ENCODE results near the gene SLC22A25.
"Not testable (repeated sequence)": the region's sequence is repeated elsewhere in the genome, so short reads cannot be mapped to it uniquely, and the experiment has no call there.

Gene SLC22A25

GRCh38 chr11:63243533-63243932, at the start of gene SLC22A25:
TSS of gene SLC22A25 (minus strand) at chr11:63243599. CDS start at chr11:63229652, 13,947 bp downstream.
- DNase-seq (ENCODE audit: low spot score) = no peak

DNA sequence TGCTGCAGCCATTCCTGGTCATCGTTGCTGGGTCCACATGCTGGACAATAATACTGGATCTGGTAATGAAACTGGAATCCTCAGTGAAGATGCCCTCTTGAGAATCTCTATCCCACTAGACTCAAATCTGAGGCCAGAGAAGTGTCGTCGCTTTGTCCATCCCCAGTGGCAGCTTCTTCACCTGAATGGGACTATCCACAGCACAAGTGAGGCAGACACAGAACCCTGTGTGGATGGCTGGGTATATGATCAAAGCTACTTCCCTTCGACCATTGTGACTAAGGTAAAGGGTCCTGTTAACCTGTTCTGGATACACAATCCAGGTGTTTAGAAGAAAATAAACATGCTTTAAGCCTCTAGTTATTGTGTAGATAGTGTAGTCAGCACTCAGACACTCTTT, 46.9 kb upstream of the SLC22A25 start:
- no peak for DNase-seq (ENCODE audit: low spot score)

DNA sequence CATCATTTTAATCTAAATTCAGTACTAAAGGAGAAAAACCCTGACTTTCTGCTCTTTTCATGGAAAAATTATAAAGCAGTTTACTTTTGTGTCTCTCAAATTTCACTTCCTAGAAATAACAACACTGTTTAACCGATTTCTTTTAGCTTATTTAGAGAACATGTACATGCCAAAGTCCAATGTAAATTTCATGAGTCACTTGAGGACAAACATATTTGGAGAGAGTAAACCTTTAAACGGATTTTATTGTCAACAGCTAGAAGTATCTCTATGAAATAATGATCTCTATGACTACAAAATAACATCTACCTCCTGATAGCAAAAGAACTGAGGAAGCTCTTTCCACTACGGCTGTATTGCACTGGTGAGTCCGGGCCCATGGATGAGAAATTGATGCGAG, 46.3 kb upstream of the SLC22A25 start:
- DNase-seq (ENCODE audit: low spot score) = no peak

GRCh38 chr11:63282579-63282978, 39.2 kb upstream of the SLC22A25 start:
- no peak for DNase-seq (ENCODE audit: low spot score)

DNA sequence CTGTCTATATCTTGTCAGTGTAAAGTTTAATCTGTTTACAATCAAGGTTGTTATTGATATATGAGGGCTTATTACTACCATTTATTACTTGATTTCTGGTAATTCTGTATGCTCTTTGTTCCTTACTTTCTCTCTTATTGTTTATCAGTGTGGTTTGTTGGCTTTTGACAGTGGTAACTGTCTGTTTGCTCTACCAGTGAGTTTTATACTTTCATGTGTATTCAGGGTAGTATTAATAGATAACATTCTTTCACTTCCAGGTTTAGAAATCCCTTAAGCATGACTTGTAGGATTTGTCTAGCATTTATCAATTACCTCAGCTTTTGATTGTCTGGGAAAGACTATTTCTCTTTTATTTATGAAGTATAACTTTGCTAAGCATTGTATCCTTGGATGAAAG, 37.5 kb upstream of the SLC22A25 start:
- no peak for DNase-seq (ENCODE audit: low spot score)

GRCh38 chr11:63277345-63277943, 34.0 kb upstream of the SLC22A25 start:
- DNase-seq (ENCODE audit: low spot score) = no peak

DNA sequence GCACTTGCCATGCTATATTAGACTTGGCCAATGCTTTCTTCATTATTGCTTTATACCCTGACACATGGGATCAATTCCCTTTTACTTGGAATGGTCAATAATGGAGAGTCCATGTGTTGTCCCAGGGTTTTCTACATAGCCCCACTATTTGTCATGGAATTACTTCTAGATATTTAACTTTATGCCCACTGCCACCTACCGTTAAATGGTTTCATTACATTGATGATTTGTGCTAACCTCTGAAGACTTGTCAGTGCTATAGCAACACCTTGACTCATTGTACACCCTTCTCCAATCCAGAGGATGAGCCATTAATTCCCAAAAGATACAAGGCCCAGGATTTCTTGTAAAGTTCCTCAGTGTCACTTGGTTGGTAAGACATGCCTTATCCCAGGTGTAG, 31.4 kb upstream of the SLC22A25 start:
- no peak for DNase-seq (ENCODE audit: low spot score)

DNA sequence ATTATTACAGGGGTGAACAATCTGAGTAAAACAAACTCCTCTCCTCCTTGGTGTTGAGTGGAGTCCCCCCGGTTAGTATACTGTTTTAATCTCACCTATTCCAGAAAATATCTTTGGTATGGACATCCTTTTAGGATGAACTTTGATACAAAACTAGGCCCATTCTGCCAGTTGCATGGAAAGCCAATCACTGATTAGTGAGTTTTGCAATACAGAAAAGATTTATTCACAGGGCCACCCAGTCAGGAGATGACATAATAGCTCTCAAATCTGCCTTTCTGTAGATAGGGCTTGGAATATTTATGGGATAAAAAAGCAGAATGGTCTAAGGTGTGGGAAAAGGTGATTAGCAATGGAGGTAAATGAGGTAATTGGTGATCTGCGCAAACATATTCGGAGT, 30.3 kb upstream of the SLC22A25 start:
- DNase-seq (ENCODE audit: low spot score) = no peak

DNA sequence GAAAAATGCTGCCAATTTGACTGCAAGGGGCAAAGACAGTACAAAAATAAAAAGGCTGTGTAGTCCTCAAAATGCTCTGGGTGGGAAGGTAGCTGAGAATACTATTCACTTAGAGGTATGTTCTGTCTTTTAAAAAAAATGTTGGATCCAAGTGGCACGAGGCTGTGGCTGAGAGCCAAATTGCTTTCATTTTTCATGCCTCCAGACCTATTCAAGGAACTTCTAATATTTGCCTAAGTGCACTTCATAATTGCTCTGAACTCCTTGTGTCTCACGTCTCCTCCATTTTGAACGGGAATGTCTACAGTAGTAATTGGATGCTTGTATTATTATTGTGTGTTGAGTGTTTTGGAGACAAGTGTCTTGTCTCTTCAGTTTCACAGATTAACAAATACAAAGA, 19.1 kb upstream of the SLC22A25 start:
- DNase-seq (ENCODE audit: low spot score) = no peak

DNA sequence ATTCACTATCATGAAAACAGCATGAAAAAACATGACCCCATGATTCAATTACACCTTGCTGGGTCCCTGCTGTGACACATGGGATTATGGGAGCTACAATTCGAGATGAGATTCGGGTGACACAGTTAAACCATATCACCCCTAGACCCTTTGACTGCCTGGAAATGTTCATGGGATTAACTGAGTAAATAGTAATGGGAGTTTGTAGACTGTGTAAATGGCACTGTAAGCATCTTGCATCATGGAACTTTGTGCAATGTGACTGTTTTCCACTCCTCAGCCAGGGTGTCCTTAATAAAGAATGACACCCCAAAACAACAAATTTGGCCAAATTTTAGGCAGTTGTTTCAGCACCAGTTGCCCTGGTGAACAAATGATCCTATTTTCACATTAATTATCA, 7.9 kb upstream of the SLC22A25 start:
- no peak for DNase-seq (ENCODE audit: low spot score)

GRCh38 chr11:63250162-63251050, 7.0 kb upstream of the SLC22A25 start:
- DNase-seq (ENCODE audit: low spot score) = no peak

GRCh38 chr11:63248966-63249365, 5.6 kb upstream of the SLC22A25 start:
- no peak for DNase-seq (ENCODE audit: low spot score)

DNA sequence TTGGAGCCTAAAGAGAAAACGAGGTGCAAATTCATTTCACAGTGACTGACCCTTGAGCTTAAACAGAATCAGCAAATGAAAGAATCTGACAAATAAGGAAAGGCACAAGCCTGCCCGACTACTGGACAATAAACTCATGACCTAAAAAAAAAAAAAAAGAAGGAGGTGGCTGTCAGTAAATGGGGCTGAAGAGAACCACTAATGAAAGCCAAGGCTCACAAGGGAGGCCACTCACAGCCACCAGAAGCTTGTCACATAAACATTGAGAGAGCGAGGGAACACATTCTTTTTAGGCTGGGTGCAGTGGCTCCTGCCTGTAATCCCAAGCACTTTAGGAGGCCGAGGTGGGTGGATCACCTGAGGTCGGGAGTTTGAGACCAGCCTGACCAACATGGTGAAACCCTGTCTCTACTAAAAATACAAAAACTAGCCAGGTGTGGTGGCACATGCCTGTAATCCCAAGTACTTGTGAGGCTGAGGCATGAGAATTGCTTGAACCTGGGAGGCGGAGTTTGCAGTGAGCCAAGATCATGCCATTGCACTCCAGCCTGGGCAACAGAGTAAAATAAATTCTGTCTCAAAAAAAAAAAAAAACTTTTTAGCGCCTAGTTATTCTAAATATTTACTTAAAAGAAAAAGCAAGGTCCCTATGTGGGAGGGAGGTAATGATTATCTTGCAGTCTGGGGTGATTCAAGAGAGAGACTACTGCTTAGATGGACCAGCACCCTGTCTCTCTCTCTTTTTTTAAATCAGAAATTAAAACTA, 4.0 kb upstream of the SLC22A25 start:
- DNase-seq (ENCODE audit: low spot score) = not testable (repeated sequence)

- no peak for DNase-seq (ENCODE audit: low spot score)
Observed at GRCh38 chr11:63246045-63246444, 2.6 kb upstream of the SLC22A25 start.

DNA sequence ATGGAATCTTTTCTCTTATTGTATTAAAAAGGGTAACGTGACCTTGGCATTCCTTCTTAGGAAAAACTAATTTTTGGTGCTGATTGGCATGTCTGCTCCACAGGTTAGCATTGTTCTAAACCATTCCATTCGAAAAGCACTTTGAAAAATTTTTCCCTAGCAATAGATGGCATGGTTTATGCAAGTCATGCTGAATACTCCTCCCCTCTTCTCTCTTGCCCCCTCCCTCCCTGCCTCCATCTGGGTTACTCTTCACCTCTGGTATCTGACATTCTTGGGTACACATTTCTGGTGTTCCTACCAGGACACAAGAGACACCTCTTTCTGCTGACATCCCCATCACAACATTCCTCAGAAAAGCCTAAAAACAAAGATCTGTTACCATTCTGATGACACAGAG, 1.5 kb upstream of the SLC22A25 start:
- DNase-seq (ENCODE audit: low spot score) = no peak

DNA sequence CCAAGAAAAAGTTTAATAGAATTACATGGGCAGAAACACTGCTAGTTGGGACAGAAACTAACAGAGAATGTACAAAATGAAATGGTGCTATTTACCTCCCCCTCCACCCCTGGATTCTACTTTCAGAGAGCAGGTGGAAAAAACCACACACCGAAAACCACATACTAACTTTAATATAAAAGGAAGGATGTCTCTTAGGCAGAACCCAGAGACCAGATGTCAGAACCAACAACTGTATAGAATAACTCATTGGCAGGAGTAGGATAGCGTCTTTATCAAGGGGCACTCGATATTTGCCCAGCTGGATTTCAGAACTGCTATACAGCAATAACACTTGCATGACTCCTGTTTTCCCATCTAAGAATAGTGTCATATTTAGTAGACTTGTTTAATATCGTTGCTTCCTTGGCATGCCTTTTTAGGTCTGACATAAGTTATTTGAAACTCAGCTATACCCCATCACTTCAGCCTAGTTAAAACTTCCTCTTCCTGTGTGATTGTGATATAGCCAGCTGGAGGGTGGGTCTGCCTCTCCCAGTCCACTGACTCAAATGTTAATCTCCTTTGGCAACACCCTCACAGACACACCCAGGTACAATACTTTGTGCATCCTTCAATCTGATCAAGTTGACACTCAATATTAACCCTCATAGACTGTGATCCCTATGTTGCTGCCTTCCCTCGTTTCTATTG, 1.2 kb downstream of the SLC22A25 start:
- no peak for DNase-seq (ENCODE audit: low spot score)

DNA sequence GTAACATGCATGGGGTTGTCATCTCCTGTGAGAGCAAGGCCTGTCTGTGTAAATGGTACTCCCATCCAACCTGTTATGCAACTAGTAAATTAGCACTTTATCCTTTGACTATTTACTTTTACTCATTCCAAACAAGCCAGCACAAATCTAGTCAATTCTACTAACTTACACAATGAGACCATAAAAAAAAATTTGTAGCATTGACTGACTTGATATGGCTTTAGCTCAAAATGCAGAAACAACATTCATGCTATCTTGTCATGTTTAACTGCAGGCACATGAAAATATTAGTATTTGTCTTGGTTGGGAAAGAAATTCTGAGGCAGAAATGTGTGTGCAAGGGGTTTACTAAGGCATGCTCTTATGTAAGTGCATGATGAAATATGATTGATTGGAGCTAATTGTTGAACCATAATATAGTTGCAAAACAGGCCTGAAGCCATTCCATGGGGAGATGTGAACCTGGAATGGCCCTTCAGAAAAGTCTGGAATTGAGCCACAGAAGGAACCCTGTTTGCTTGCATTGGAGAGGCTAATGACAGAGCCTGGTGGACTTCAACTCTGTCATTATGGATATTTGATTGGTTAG, 2.5 kb downstream of the SLC22A25 start:
- no peak for DNase-seq (ENCODE audit: low spot score)

DNA sequence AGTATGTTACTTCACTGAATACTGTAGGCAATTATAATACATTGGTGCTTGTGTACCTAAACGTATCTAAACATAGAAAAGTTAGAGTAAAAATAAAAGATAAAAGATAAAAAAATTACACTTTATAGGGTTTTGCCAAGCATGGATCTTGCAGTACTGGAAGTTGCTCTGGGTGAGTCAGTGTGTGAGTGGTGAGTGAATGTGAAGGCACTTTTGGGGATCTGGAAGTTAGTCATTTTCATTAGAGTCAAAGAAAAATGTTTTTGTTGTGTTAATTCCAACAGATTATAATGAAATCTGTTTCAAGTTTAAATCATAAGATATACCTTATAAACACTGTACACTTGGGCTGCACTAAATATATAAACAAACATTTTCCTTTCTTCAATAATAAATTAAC, 3.3 kb downstream of the SLC22A25 start:
- no peak for DNase-seq (ENCODE audit: low spot score)

- no peak for DNase-seq (ENCODE audit: low spot score)
Observed at GRCh38 chr11:63239254-63239653, 4.1 kb downstream of the SLC22A25 start.

DNA sequence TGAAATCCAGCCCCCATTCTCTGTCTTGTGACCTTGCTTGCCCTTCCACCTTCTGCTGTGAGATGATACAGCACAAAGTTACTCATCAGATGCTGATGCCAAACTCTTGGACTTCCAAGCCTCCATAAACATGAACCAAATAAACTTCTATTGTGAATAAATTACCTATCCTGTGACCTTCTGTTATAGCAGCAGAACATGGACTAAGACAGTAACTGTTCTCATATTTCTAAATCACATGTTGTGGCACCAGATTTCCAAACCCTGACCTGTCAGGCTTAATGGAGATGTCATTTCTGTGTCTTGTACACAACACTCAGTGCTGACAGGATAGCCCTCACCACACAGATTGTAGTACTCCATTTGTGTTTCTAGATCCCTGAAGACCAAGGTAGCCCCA, 6.0 kb downstream of the SLC22A25 start:
- no peak for DNase-seq (ENCODE audit: low spot score)

- DNase-seq (ENCODE audit: low spot score) = not testable (repeated sequence)
Observed at GRCh38 chr11:63235471-63236461, 7.6 kb downstream of the SLC22A25 start.

Measured in CD4-positive, alpha-beta T cell treated with Interleukin-15 for 4 hours (primary cell).